Fibroblast of skin of left biceps (primary cell): ENCODE measurements around the gene NDUFB10.
"Not testable (repeated sequence)": the region's sequence is repeated elsewhere in the genome, so short reads cannot be mapped to it uniquely, and the experiment has no call there.

ENCODE experiments used
- DNase-seq, 2 experiments: peaks; one replicate each; pipeline ENCODE4 v3.0.0-alpha.2; 2013; ENCODE audit warnings: low read depth in 2 of 2

The NDUFB10 gene

DNA sequence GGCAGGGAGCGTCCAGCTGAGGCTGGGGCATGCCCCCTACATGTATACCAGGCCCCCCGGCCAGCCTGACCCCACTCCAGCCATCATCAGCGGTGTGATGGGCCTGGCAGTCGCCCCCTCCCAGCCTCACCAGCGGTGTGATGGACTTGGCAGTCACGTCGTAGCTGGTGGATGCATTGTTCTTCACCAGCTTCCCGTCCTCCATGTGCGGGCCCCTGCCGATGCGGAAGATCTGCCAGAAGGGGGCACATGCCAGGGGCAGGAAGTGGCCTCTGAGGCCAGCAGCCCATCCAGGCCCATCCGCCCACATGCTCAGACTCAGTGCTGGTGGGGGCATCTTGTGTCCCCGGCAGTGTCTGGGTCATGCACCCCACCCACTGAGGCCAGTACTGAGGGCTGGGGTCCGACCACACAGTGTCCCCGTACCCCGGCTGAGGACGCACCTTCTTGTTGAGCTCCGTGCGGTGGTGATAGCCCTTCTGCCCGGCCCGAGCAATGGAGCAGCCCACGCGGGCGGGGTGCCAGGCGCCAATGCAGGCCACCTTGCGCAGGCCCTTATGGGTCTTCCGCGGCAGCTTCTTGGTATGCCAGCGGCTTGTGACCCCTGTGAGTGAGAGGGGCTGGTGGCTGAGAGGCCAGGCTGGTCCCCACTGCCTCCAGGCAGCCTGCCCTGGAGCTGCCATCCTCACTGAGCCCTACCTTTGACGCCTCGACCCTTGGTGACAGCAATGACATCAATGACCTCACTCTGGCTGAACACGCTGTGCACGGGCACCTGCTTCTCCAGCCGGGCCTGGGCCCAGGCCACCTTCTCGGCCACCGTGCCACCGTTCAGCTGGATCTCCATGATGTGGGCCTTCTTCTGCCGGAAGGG lies 12.6 kb upstream of the NDUFB10 start:
- no peak for DNase-seq

DNA sequence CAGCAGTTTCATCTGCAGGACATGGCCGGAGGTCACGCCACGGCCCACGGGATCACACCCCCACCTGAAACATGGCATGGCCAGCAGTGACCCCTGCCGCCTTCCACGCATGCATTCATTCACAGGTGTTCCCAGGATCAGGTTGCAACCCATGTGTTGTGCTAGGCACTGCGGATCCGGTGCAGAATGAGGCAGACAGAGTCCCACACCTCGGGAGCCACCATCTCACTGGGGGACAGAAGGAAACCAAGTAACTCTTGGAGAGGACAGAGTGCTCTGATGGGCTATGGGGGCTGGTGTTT lies 12.0 kb upstream of the NDUFB10 start:
- DNase-seq, result no peak

DNA sequence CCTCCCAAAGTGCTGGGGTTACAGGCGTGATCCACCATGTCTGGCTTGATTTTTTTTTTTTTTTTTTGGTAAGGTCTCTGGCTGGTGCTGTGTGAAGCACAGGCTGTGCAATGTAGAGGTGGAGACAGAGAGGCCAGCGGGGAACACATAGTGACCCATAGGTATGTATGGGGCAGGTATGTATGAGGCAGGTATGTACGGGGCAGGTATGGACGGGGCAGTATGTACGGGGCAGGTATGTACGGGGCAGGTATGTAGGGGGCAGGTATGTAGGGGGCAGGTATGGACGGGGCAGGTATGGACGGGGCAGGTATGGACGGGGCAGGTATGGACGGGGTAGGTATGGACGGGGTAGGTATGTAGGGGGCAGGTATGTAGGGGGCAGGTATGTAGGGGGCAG lies 9.8 kb upstream of the NDUFB10 start:
- DNase-seq, result no peak

DNA sequence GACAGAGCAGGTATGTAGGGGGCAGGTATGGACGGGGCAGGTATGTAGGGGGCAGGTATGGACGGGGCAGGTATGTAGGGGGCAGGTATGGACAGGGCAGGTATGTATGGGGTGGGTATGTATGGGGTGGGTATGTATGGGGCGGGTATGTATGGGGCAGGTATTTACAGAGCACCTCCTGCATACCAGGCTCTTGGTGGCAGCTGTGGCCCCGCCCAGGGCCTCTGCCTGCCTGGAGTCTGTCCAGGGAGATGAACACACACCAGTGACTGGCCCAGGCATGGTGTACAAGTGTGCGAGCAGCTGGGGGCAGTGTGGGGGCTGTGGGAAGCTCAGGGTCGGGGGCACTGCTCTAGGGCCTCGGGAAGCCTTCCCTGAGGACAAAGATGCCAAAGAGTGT lies 9.3 kb upstream of the NDUFB10 start:
- no peak for DNase-seq

DNA sequence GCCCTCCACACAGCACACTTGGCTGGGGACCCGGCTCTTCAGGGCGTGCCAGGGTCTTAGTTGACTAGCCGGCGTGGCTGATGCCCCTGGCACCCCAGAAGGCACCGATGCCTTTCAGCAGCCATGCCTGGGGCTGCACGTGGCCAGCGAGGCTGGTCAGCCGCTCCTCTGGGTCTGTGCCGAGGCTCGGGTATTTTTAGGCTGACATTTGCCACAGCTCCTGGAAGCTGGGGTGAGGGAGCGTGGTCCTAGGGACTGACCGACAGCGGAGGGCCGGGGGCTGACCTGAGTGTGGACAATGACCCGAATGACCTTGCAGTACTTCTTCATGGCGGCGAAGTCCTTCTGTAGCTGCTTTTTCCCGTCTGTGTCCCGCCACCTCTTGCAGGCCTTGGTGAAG lies 8.8 kb upstream of the NDUFB10 start:
- no peak for DNase-seq

DNA sequence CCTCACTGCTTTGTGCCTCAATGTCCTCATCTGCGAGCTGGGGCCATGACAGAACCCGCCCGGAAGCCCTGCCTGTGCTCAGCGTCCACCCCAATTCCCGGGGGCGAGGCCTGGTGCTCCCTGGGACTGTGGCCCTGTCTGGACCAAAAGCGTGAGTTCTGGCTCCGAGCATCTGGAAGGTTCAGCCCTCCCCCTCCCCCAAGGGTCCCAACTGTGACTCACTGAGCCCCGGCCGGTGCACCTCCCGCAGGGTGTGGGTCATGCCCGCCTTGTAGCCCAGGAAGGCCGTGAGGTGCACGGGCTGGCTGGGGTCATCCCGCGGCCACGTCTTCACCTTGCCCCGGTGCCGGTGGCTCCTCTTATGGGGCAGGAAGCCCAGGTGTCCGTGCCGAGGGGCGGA lies 5.6 kb upstream of the NDUFB10 start:
- DNase-seq, result no peak

DNA sequence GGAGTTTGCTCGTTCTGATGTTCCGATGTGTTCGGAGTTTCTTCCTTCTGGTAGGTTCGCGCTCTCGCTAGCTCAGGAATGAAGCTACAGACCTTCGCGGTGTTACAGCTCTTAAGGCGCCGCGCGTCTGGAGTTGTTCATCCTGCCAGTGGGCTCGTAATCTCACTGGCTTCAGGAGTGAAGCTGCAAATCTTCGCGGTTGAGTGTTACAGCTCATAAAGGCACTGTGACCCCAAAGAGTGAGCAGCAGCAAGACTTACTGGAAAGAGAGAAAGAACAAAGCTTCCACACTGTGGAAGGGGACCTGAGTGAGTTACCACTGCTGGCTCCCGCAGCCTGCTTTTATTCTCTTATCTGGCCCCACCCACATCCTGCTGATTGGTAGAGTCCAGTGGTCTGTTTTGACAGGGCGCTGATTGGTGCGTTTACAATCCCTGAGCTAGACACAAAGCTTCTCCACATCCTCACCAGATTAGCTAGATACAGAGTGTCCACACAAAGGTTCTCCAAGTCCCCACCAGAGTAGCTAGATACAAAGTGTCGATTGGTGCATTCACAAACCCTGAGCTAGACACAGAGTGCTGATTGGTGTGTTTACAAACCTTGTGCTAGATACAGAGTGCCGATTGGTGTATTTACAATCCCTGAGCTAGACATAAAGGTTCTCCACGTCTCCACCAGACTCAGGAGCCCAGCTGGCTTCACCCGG lies 1.8 kb upstream of the NDUFB10 start:
- DNase-seq, result not testable (repeated sequence)

DNA sequence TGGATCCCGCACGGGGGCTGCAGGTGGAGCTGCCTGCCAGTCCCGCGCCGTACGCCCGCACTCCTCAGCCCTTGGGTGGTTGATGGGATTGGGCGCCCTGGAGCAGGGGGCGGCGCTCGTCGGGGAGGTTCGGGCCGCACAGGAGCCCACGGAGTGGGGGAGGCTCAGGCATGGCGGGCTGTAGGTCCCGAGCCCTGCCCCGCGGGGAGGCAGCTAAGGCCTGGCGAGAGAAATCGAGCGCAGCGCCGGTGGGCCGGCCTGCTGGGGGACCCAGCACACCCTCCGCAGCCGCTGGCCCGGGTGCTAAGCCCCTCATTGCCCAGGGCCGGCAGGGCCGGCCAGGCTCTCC lies 1.2 kb upstream of the NDUFB10 start:
- not testable (repeated sequence) for DNase-seq

DNA sequence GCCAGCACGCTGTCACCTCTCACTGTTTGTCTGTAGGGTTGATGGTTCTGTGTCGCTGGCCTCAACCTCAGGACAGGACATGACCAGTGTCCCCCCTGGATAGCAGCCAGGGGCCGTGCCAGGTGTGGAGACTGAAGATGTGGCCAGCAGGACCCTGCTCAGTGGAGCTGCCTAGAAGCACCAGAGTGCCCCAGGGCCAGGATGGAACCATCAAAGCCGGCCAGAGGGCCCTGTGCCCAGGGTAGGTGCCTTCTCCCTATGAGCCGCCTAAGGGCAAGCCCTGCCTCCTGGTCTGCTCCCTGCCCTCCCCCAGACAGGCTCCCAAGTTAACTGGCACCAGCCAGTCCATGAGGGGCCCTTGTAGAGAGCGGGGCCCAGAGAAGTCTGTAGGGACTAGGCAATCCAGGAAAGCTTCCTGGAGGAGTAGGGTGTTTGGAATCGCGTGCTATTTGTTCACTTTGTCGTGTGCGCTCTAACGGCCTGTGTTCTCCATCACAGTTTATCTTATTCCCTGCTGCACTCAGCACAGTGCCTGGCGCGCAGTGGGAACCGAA lies 546 bp upstream of the NDUFB10 start:
- no peak for DNase-seq

DNA sequence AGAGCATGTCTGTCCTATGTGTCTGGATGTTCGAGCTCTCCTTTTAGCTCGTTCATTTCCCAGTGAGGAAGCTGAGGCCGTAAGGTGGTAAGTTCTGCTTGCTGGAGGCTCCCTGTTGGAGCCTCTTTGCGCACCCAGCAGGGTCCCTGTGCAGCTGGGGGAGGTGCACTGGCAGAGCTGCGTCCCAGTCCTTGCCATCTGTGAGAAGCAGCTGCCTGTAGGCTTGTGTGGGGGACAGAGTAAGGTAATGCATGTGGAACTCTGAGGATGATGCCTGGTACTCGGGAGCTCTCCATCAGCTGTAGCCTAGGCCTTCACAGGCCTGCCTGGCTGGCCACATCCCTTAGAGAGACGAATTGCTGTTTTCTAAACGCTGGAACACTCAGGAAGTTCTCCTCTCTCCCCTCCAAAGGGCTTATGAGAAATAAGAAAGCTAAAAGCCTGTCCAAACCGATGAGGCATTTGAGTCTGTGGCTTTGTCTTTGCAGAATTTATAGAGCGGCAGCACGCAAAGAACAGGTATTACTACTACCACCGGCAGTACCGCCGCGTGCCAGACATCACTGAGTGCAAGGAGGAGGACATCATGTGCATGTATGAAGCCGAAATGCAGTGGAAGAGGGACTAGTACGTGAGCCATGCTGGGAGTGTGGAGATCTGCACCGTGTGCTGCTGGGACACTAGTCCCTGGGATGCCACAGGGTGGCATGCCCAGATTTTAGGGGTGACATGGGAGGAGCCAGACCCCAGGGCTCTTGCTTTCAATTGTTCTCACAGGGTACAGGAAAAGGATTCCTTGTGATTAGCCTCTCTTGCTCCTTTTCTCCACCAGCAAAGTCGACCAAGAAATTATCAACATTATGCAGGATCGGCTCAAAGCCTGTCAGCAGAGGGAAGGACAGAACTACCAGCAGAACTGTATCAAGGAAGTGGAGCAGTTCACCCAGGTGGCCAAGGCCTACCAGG lies 1.6 kb downstream of the NDUFB10 start:
- DNase-seq, result peak in 1 of 2 experiments; percentile 10

DNA sequence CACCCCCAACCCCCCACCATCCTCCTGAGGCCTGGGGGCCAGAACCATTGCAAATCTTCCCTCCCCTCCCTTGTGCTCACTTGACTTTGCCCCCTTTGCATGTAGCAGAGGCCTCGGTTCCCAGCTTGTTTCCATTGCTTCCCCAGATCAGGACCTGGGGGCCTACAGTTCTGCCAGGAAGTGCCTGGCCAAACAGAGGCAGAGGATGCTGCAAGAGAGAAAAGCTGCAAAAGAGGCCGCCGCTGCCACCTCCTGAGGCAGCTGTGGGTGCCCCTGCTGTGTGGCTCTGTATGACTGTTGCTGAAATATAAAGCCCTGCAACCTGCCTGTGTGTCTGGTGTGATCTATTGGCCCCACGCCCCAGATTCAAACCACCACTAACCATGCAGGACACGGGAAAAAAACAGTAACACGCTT lies 2.3 kb downstream of the NDUFB10 start:
- no peak for DNase-seq

DNA sequence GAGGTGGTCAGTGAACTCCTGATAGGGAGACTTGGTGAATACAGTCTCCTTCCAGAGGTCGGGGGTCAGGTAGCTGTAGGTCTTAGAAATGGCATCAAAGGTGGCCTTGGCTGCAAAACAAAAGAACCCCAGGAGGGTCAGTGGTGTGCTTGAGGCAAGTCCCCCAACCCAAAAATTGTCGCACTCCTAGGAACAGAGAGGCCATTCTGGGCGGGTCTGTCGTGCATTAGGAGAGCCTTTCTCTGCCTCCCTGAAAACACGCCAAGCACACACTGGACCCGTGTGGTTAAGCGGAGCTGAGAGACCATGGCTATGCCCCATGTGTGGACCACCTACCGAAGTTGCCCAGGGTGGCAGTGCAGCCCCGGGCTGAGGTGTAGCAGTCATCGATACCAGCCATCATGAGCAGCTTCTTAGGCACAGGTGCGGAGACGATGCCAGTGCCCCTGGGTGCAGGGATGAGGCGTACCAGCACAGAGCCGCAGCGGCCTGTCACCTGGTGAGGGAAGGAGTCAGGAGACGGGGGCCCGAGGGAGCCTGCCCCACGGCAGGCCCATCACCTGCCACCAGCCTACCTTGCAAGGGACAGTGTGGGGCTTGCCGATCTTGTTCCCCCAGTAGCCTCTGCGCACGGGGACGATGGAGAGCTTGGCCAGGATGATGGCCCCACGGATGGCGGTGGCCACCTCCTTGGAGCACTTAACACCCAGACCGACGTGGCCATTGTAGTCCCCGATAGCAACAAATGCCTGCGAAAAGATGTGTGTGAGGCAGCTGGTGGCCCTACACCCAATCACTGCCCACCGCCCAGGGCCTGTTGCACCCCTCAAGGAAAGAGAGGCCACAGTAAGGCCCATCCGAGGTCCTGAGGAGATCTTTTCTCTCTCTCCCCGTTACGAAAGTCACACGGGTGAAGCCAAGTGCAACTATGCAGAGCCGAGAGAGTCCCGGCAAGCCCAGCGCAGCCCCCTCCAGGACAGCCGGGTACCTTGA lies 3.1 kb downstream of the NDUFB10 start:
- DNase-seq, result not testable (repeated sequence)

DNA sequence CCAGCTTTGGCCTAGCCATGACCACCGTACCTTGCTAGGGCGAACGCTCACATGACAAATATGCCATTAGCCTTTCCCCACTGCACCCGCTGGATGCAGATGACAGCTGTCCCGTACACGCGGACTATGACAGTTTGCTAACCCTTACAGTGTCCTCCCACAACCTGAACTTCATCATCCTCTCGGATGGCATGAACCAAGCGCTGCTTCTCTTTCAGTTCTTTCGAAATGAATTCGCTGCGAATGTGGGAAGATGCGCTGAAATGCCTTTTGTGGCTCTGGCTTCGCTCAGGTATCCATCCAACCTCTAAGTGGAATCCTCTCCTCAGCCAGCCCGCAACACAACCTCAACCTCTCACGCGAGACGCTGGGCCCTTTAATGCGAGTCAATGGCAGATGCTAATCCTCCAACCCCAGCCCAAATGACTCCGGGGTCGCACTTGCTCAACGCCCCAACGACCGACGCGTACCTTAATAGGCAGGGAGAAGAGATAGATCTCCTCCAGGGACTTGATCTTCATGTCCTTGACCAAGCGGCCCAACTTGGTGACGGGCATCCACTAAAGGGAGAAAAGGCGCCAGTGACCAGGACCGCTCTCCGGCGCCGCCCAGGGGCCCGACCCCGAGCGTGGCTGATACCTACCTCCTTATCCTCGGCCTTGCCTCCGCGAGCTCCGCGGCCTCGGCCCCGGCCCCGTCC lies 4.6 kb downstream of the NDUFB10 start:
- no peak for DNase-seq

DNA sequence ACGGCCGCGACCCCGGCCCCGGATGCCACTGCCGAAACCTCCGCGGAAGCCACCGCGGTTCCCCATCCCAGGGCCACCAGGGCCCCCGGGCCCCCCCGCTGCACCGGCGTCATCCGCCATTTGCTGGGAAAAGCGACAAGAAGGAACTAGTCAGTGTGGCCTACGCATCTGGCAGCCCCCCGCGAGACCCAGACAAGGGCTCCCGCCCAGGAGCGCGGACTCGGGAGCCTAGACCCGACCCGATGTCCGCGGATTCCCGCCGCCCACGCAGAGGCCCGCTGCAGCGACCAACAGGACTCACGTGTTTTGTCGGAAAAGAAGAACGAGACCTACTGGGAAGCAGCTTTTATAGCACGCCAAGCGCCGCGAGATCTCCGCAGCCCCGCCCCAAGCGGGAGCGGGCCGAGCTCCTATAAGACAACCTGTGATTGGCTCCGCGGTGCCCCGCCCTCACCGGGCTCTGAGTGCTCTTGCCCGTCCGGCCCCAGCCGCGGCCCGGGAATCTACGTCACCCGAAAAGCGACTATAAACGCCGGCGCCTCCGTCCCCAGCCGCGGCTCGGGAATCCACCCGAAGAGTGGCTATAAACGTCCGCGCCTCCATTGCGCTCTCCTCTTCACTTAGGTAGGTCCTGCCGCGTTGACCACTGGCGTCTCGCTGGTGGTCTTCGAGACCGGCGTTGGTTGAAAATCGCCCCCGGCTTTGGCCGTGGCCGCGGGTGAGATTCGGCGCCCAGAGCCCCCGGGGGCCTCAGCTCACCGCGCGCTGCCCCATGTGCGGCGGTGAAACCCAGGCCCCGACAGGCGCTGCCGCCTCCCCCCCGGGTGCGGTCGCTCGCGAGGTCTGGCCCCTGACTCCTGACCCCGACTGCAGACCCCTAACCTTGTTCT lies 5.4 kb downstream of the NDUFB10 start, which contains the start of gene RPS2:
RPS2 (minus strand) TSS at position 321 of the 890 bp plus-strand sequence; CDS start at position 120, 201 bp downstream.
- peak; percentile 96 to 98 for DNase-seq

DNA sequence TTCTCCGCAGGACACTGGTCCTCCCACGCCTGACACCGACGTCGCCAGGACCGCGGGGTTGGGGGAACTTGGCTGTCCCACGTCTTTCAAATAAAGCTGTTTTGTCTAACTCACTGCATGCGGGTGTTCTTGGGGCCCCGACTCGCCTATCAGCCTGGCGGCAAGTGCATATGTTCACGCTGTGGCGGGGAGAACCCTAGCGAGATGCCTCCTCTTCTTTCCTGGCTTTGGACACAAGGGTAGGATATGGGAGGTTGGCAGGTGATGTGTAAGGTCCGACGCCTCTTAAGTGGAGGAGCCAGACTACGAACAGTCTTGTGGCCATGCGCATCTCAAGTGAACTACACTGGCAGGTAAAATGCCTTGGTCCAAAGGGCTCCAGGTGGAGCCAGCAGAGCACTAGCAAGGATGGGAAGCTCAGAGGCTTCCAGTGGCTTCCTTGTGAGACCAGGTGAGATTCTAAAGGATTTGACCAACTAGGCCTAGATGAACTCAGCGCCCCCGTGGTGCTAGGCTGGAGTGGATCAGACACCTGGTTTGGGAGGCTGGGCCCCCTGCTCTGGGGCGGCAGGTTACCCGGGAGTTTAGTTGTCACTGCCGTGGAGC lies 6.2 kb downstream of the NDUFB10 start:
- no peak for DNase-seq

DNA sequence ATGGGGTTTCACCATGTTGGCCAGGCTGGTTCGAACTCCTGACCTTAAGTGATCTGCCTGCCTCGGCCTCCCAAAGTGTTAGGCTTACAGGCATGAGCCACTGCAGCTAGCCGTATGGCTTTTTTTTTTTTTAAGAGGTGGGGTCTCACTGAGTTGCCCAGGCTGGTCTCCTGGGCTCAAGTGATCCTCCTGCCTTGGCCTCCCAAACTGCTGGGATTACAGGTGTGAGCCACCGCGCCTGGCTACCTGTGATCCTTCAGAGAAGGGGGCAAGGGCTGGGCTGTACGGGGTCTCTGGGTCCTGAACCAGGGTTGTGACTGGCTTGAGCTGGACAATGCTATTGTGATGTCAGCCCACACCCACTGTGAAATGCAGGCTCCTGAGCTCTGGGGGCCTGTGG lies 7.1 kb downstream of the NDUFB10 start, which contains the start of gene RNF151:
RNF151 (plus strand) TSS at position 397 of the 400 bp plus-strand sequence. CDS start 26 bp downstream, outside the sequence.
- DNase-seq, result no peak

DNA sequence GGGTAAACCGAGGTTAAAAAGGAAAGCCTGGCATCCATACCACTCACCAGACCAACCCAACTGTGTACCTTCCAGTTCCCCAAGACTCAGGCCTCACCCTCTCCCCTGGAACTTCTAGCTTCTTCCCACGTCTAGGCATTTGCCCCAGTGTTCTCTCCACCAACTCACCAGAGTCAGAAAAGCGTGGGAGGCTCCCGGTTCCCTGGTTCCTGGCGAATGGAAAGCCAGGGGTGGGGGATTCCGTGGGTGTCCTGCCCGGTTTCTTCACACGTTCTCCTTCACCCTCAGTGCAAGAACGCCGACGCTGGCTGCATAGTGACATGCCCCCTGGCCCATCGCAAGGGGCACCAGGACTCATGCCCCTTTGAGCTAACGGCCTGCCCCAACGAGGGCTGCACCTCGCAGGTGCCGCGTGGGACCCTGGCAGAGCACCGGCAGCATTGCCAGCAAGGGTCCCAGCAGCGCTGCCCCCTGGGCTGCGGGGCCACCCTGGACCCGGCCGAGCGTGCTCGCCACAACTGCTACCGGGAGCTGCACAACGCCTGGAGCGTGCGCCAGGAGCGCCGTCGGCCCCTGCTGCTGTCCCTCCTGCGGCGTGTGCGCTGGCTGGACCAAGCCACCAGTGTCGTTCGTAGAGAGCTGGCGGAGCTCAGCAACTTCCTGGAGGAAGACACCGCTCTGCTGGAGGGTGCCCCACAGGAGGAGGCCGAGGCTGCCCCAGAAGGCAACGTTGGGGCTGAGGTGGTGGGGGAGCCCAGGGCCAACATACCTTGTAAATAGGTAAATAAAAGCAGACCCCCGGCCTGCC lies 9.0 kb downstream of the NDUFB10 start:
- no peak for DNase-seq
